C4-2B (cell line): Measurements from ENCODE around the gene EIF2B5.

Source experiments
- CTCF ChIP-seq: fragments of 450-650 bp; conservative IDR thresholded peaks from 2 replicates; pipeline ENCODE4 v1.5.1; 2017; ENCODE audit warnings: mild to moderate bottlenecking
- ZFX ChIP-seq: fragments of 450-650 bp; IDR thresholded peaks from 2 replicates; pipeline ENCODE4 v1.6.1; 2017

GRCh38 chr3:184176377-184177330, 41.5 kb downstream of the EIF2B5 start:
- TF ChIP-seq CTCF (no peak), ZFX (no peak)
